GM04503 (cell line): ENCODE results near the gene CENPU.
"Not testable (repeated sequence)": the region's sequence is repeated elsewhere in the genome, so short reads cannot be mapped to it uniquely, and the experiment has no call there.

Experiments used
- DNase-seq: peaks from one replicate; pipeline ENCODE4 v3.0.0-alpha.2; 2012; ENCODE audit warnings: low read depth

The CENPU gene

DNA sequence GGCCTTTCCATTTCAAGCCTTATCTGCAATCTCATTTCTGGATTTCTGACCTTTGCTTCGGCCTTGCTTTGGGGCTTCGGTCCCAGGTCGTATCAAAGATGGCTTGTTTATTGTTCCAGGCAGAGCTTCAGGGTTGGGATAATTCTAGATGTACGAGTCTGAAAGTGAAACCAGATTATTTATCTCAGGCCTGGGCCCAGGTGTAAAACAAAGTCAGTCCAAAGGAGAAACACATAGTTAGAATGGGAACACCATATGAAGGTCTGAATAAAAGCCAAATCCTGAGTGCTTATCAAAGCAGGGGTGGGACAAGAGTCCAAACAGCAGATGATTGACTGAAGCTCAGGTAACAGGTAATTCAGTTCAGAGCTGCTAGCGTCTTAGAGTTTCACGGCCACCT, 67.2 kb downstream of the CENPU start:
- no peak for DNase-seq

GRCh38 chr4:184664445-184665210, 69.3 kb downstream of the CENPU start:
- no peak for DNase-seq

DNA sequence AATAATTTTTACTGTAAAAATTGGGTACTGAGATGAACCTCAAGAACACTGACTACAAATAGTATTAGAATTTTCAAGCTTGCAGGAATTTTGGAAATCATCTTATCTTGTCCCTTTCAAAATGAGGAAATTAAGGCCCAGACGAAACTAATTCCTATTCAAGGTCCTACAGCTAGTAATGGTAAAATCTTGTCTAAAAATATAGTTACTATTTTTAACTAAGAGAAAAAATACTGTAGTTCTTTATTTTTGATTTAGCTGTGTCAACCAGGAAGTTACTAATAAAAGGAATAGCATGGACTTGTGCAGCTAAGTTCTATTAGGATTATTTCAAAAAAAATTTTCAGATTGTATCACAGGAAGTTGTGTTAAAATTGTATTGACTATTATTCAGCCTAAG, 71.7 kb downstream of the CENPU start:
- DNase-seq = no peak

DNA sequence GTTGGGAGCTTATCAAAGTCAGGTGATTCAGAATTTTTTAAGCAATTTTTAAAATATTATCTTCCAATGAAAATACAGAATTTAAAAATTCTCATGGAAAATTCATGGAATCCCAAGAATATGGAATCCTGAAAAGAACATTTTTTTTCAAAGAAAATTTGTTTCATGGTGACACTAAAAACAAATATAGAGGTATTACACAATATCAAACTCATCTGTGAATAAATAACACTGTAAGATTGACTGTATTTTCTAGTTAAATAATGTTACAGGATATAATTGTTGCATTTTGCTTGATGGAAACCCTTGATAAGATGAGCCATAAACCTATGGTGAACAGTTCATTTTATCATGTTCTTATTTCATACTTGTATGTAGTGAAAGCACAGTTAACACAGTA, 72.9 kb downstream of the CENPU start:
- DNase-seq = no peak

- not testable (repeated sequence) for DNase-seq
Measured at GRCh38 chr4:184657820-184658219, 76.1 kb downstream of the CENPU start.

DNA sequence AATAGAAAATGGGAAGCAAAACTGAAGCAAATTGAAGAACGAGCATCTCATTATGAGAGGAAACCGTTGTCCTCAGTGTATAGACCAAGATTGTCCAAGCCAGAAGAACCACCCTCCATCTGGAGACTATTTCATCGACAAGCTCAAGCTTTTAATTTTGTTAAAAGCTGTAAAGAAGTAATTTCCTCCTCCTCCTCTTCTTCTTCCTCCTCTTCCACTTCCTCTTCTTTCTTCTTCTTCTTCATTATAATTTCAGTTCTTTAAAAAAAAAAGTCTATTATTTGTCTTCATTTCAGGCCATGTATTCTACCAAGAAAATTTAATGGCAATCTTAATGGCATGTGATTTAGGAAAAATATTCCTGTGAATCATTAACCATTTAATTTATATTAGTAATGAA, 76.8 kb downstream of the CENPU start:
- no peak for DNase-seq

DNA sequence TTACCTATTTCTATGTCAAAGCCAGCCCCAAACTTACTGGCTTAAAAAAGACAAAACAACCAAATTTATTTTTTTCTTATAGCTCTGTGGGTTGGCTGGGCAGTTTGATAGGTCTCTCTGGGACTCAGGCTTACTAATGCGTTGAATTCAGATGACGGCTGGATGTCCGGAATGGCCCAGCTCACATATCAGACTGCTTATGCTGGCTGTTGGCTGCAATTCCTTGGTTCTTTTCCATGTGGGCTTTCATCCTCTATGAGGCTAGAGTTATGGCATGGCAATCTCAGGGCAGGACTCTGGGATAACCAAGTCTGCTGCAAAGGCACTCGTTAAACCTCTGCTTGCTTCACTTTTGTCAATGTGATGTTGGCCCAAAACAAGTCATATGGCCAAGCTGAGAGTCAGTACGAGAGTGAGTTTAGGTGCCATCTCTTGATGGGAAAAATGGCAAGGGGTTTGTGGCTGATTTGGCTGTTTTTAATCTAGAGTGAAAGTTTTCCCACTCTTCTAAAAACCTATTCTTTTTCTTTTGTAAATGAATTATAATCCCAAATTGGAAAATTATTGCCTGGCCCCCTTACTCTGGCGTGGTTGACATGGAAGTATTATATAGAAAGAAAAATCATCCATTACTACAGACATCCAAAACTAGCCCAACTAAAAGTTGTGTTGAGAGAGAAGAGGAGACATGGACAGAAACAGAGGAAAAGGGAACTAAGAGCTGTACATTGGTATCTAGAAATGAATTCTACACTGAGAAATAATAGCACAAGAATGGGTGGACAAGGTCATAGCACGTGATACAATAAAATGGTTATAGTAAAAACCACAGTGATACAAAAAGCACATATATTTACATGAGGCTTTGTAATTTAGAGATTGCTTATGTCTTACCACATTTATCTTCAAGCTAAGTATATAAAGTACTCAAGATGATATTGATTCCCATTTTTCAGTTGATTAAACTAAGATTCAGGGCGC, 77.7 kb downstream of the CENPU start:
- DNase-seq = no peak

GRCh38 chr4:184653650-184654049, 80.2 kb downstream of the CENPU start:
- peak; percentile 42 for DNase-seq

GRCh38 chr4:184652681-184653080, 81.2 kb downstream of the CENPU start:
- not testable (repeated sequence) for DNase-seq

DNA sequence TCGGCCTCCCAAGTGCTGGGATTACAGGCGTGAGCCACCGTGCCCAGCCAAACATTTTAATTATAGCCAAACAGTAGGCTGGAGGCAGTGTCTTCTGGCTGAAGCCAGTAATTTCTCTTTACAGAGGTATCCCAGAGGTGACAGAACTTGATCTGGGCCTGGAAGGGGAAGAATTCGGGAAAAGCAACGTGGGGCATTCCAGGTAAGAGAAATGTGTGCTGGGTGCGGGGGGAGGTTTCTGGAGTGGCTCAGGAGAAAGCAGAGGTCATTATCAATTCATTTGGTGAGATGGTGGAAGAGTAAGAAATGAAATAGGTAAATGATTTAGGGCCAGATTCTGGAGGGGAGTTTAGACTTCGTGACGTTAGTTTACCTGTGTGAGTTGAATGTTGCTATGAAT, 82.0 kb downstream of the CENPU start:
- DNase-seq = no peak

DNA sequence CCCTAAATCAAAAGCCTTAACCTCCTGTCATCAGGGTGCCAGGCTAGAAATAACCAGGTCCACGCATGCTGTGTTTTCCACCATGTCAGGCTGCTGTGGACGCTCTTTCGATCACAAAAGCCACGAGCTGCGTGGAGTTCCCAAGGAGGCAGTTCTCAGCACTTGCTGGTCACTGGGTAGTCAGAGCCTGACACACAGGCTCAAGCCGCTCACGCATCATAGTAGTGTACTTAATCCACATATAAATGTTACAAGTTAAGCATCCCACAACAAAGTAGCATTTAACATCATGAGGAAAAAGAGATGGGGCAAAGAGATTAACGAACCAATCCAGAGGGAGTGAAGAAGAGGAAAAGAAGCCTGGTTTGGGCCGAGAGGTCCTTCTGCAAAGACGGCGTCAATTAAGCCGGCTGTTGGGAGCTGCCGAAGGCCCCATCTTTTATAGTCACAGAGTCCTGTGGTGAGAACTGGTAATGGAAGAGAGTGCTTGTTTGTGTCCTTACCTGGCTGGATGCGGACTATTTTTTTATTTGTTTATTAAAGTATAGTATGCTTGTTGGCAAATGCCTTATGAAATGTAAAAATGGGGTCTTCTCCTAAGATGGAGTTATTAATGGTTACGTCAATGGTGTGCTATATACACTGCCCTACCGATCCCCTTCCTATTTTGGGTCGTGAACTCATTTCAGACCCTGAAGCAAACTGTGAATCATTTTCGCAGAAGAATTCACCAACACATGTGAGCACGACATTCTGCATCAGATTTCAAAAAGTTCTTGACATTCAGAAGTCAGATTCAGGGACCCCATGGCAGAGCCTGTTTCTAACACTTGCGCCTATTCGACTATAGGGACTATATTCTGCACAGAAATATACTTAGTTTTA, 83.7 kb downstream of the CENPU start:
- DNase-seq = no peak

DNA sequence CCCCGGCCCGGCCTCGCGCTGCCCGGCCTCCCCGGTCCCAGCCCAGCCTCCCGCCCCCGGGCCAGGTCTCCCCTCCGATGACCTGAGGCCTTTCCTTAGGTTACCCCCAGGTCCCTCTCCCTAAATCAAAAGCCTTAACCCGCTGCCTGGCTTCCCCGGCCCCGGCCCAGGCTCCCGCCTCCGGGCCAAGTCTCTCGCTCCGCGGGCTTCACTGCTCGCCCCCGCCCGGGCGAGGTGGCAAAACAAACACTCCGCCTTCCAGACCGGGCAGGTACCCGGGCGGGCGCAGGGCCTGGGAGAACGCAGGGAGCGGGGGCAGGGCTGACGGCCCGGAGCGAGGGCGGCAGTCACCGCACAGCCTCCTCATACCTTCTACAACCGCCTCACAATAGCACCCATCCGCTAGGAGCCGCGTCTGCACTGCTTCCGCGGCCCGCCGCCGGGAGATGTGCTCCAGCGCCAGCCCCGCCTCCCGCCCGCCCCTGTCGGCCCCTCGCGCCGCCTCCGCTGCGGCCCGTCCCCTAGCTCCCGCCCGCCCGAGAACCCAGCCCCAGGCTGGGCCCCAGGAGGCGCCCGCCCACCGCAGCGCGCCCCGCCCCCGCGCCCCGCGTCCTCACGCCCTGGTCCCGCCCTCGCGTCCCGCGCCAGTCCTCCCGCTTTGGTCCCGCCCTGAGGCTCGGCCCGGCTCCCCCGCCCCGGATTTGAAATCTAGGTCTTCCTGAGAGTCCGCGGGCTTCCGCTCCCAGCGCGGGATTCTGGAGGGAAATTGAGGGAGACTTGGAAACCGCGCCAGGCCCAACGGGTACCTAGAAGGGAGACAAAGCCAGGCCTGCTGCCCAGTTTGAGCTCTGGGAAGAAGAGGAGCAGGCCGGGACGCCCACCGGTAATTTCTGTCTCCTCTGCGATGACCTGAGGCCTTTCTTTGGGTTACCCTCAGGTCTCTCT, 84.6 kb downstream of the CENPU start, which contains the start of the genes CASP3 and PRIMPOL:
TSS of gene CASP3 (minus strand) at position 422 of the 945 bp plus-strand sequence. CDS start 10,994 bp downstream, outside the sequence.
TSS of gene PRIMPOL (plus strand) at position 713 of the 945 bp plus-strand sequence. CDS start 7,403 bp downstream, outside the sequence.
- DNase-seq = peak; percentile 63

DNA sequence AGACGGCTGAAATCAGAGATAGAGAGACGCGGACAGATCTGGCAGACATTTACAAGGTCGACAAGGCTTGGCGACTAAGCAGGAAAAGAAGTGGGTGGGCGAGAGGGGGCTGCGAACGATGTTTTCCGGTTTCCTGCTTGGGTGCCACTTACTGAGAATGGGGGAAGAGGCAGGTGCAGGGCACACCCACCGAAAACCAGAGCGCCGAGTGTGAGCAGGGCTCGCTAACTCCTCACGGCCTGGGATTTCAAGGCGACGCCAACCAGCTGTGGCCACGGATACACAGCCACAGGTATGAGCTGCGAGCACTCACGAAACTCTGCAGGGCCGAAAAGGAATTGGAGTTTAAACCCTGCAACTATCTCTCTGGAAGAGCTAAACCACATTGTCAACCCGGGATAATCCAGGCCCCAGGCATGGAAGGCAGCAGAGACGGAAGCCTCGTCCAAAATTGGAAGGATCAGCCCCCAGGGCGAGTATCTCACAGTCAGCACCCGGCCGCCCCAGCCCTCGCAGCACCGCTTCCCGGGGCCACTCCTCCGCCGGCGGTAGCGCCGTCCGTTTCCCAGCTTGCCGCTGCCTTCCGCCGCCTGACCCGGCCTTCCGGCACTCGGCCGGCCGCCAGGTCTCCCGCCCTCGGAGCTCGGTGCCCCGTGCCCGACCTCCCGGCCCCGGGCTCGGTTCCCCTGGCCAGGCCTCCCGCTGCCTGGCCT, 85.4 kb downstream of the CENPU start:
- DNase-seq = no peak

DNA sequence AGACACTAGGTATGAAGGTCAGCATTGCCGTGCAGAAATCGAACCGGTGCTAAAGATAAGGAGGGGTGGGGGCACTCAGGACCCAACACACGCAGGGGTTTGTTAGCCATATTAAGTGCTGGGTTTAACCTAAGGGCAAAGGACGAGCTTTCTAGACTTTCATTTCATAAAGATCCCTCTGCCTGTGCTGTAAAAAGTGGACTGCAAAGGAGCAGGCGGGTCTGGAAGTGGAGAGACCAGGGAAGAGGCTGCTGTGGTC, 85.9 kb downstream of the CENPU start:
- DNase-seq = no peak

DNA sequence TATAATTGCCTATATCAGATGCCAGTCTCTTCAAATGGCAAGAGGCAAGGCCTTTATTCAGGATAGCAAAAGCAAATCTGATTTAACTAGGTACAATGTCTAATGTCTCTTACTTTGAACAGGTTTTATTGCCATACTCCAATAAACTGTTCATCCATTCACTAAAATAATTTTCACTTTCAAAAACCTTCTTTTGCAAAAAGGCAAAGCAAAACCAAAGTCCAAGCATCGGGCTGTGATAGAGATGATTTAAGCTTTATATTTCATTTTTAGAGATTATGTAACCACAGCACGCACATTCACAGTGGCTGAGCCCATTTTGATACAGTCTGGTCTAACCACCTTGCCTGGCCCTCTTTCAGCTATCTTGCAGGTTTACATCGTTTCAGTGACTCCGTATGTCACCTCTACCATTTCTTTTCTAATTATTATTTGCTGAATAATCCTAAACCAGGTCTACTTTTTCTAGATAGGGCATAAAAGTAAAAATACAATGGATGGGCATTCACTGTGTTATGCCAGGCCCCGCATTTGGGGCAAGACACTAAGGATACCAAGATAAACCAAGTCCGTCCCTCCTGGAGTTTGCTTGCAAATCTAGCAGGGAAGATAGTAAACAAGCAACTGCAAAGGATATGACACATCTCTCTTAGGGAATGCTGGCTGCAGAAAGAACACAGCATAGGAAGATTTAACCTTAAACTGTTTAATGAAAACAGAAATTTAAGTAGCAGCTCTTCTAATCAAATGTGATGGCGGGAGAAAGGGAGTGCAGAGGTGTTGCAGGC, 86.4 kb downstream of the CENPU start:
- DNase-seq = no peak

- DNase-seq = no peak
Measured at GRCh38 chr4:184645904-184646610, 87.8 kb downstream of the CENPU start.

GRCh38 chr4:184644553-184645307, 89.2 kb downstream of the CENPU start:
- DNase-seq = no peak
